ENCODE data around the gene CKAP2L.

DNA sequence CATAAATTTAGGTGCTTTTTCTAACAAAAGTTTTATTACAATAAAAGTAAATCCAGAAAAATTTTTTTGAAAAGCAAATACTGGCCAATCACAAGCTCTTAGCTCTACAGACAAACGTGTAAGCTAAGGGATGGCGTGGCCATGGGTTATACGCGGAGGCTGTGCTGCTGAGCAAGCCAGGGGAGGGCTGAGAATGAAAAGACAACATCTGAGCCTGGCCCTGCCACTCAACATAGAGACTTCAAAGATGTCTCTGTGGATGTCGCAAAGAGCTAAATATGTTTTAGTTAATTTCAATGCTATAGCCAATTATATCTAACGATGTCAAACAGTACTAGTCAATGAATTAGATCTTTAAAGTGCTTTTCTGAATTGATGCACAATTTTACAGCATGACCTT lies 76.9 kb downstream of the CKAP2L start:
- no peak for TF ChIP-seq EZH2 (optimal IDR thresholded peaks at IDR 0.05; ENCODE audit: low read depth, low read length)
- TF ChIP-seq CTCF (IDR thresholded peaks at IDR 0.05; ENCODE audit: low read length) = no peak

Measured in MM.1S (cell line).